Measurements from ENCODE around the gene SEC14L3. TPM values are rescaled to one million over a fixed set of nuclear protein-coding genes. Genes with fewer than 3 reads are reported as not detected.
A peak's percentile ranks its signal among the peaks of the same experiment; 100 is the strongest.
"Not testable (repeated sequence)": the region's sequence is repeated elsewhere in the genome, so short reads cannot be mapped to it uniquely, and the experiment has no call there.

Gene SEC14L3
- total RNA-seq, 2 experiments from 2014 or later, result not detected

- Mint-ChIP-seq H3K27ac (no peak overlapping the region), H3K27me3 (peaks cover 6% of the 10 kb centered on the region), H3K4me1 (peaks cover 13% of the 10 kb centered on the region), H3K36me3 (no peaks in the 10 kb centered on the region), H3K4me3 (no peak overlapping the region), H3K9me3 (peaks cover 1% of the 10 kb centered on the region)
- POLR2A ChIA-PET, result interaction anchor here (0.6 kb wide), 1 partner anchor 304 kb away, joined by 3 read pairs; no protein-coding TSS in a partner anchor
- no peak for DNase-seq
- peak; percentile 51 for ATAC-seq (ENCODE audit: low read depth)
These were observed 3.0 kb upstream of the SEC14L3 start for GRCh38 chr22:30474683-30475424.

GRCh38 chr22:30474121-30474520, 2.3 kb upstream of the SEC14L3 start:
- ATAC-seq (ENCODE audit: low read depth), result no peak
- Mint-ChIP-seq H3K9me3 (peaks cover 1% of the 10 kb centered on the region), H3K4me1 (peaks cover 13% of the 10 kb centered on the region), H3K4me3 (no peak overlapping the region), H3K27me3 (peaks cover 4% of the 10 kb centered on the region), H3K27ac (no peak overlapping the region), H3K36me3 (no peaks in the 10 kb centered on the region)
- no peak for DNase-seq
- POLR2A ChIA-PET, result interaction anchor here (0.6 kb wide), 1 partner anchor 304 kb away, joined by 3 read pairs; no protein-coding TSS in a partner anchor

- Mint-ChIP-seq H3K4me3 (no peak overlapping the region), H3K9me3 (peaks cover 1% of the 10 kb centered on the region), H3K27ac (peak overlapping the region; percentile 3), H3K36me3 (no peaks in the 10 kb centered on the region), H3K4me1 (peaks cover 13% of the 10 kb centered on the region), H3K27me3 (peaks cover 4% of the 10 kb centered on the region)
- ATAC-seq (ENCODE audit: low read depth) (no peak), DNase-seq (no peak)
- POLR2A ChIA-PET, result no interaction called here
These were observed 1.3 kb upstream of the SEC14L3 start for GRCh38 chr22:30472994-30473720.

- peak overlapping the region; percentile 29 for H3K4me3 Mint-ChIP-seq
- peaks cover 1% of the 10 kb centered on the region for H3K9me3 Mint-ChIP-seq
- POLR2A ChIA-PET, result no interaction called here
- DNase-seq (no peak), ATAC-seq (ENCODE audit: low read depth) (no peak)
- no peaks in the 10 kb centered on the region for H3K36me3 Mint-ChIP-seq
- peaks cover 5% of the 10 kb centered on the region for H3K27me3 Mint-ChIP-seq
- peak overlapping the region; percentile 40 for H3K27ac Mint-ChIP-seq
- H3K4me1 Mint-ChIP-seq, result peaks cover 13% of the 10 kb centered on the region
These were observed 1.2 kb downstream of the SEC14L3 start for GRCh38 chr22:30470655-30471054.

- Mint-ChIP-seq H3K9me3 (peaks cover 1% of the 10 kb centered on the region), H3K4me3 (no peak overlapping the region), H3K27me3 (peaks cover 10% of the 10 kb centered on the region), H3K27ac (no peak overlapping the region), H3K4me1 (peaks cover 13% of the 10 kb centered on the region), H3K36me3 (no peaks in the 10 kb centered on the region)
- DNase-seq (no peak), ATAC-seq (ENCODE audit: low read depth) (no peak)
- POLR2A ChIA-PET, result no interaction called here
These were observed 2.7 kb downstream of the SEC14L3 start for GRCh38 chr22:30469165-30469564.

GRCh38 chr22:30460555-30460954, 11.3 kb downstream of the SEC14L3 start:
- POLR2A ChIA-PET; DNase-seq; H3K4me3 Mint-ChIP-seq; H3K27ac Mint-ChIP-seq; ATAC-seq (ENCODE audit: low read depth); H3K9me3 Mint-ChIP-seq; H3K27me3 Mint-ChIP-seq; H3K36me3 Mint-ChIP-seq; H3K4me1 Mint-ChIP-seq: not testable (repeated sequence)

GRCh38 chr22:30460147-30460546, 11.7 kb downstream of the SEC14L3 start:
- Mint-ChIP-seq H3K9me3 (no peaks in the 10 kb centered on the region), H3K27ac (no peak overlapping the region), H3K27me3 (peaks cover 5% of the 10 kb centered on the region), H3K4me1 (no peaks in the 10 kb centered on the region), H3K4me3 (no peak overlapping the region), H3K36me3 (no peaks in the 10 kb centered on the region)
- ATAC-seq (ENCODE audit: low read depth), result no peak
- DNase-seq, result no peak
- POLR2A ChIA-PET, result no interaction called here

GRCh38 chr22:30459181-30460052, 12.4 kb downstream of the SEC14L3 start:
- Mint-ChIP-seq H3K36me3 (no peaks in the 10 kb centered on the region), H3K9me3 (no peaks in the 10 kb centered on the region), H3K27ac (no peak overlapping the region), H3K4me3 (no peak overlapping the region), H3K4me1 (no peaks in the 10 kb centered on the region), H3K27me3 (peaks cover 2% of the 10 kb centered on the region)
- ATAC-seq (ENCODE audit: low read depth) (no peak), DNase-seq (no peak)
- POLR2A ChIA-PET, result no interaction called here

- POLR2A ChIA-PET, result no interaction called here
- no peak overlapping the region for H3K4me3 Mint-ChIP-seq
- H3K4me1 Mint-ChIP-seq, result no peaks in the 10 kb centered on the region
- DNase-seq (no peak), ATAC-seq (ENCODE audit: low read depth) (no peak)
- peaks cover 2% of the 10 kb centered on the region for H3K27me3 Mint-ChIP-seq
- H3K36me3 Mint-ChIP-seq, result no peaks in the 10 kb centered on the region
- no peak overlapping the region for H3K27ac Mint-ChIP-seq
- no peaks in the 10 kb centered on the region for H3K9me3 Mint-ChIP-seq
These were observed 13.8 kb downstream of the SEC14L3 start for GRCh38 chr22:30457981-30458380.

GRCh38 chr22:30455075-30455840, 16.6 kb downstream of the SEC14L3 start:
- Mint-ChIP-seq H3K36me3 (no peaks in the 10 kb centered on the region), H3K9me3 (no peaks in the 10 kb centered on the region), H3K27me3 (peaks cover 7% of the 10 kb centered on the region), H3K27ac (no peak overlapping the region), H3K4me3 (no peak overlapping the region), H3K4me1 (no peaks in the 10 kb centered on the region)
- POLR2A ChIA-PET, result no interaction called here
- ATAC-seq (ENCODE audit: low read depth) (no peak), DNase-seq (no peak)

GRCh38 chr22:30453731-30454510, 17.9 kb downstream of the SEC14L3 start:
- Mint-ChIP-seq H3K4me3 (no peak overlapping the region), H3K4me1 (no peaks in the 10 kb centered on the region), H3K27ac (no peak overlapping the region), H3K9me3 (no peaks in the 10 kb centered on the region), H3K36me3 (no peaks in the 10 kb centered on the region), H3K27me3 (peaks cover 8% of the 10 kb centered on the region)
- DNase-seq, result peak; percentile 41
- peak; percentile 68 for ATAC-seq (ENCODE audit: low read depth)
- POLR2A ChIA-PET, result no interaction called here

GRCh38 chr22:30452861-30453260, 19.0 kb downstream of the SEC14L3 start:
- Mint-ChIP-seq H3K4me1 (no peaks in the 10 kb centered on the region), H3K36me3 (no peaks in the 10 kb centered on the region), H3K9me3 (no peaks in the 10 kb centered on the region), H3K27me3 (peaks cover 8% of the 10 kb centered on the region), H3K27ac (no peak overlapping the region), H3K4me3 (no peak overlapping the region)
- POLR2A ChIA-PET, result no interaction called here
- DNase-seq, result no peak
- no peak for ATAC-seq (ENCODE audit: low read depth)
